Measurements from ENCODE around the gene IL22RA1. TPM values are rescaled to one million over a fixed set of nuclear protein-coding genes. Genes with fewer than 3 reads are reported as not detected.

Gene IL22RA1
- total and polyA plus RNA-seq, 9 of the 15 experiments (the other 6 are each of a cell fraction or from before 2014, with no cell fraction given): not detected

GRCh38 chr1:24149866-24150233, 6.9 kb upstream of the IL22RA1 start (continued):
- TF ChIP-seq POLR2B (IDR thresholded peaks at IDR 0.05; ENCODE audit: low read depth, partially characterized antibody) (no peak), U2AF1 (optimal IDR thresholded peaks at IDR 0.05; ENCODE audit: low read depth, low read length) (no peak), FOXA3 (CRISPR knock-in tag; conservative IDR thresholded peaks at IDR 0.05 in 1 of 2, IDR thresholded peaks at IDR 0.05 in 1 of 2) (no peak), U2AF2 (optimal IDR thresholded peaks at IDR 0.05; ENCODE audit: low read depth, low read length) (no peak), CREB3 (tag; conservative IDR thresholded peaks at IDR 0.05; ENCODE audit: low read depth) (no peak), MECOM (CRISPR knock-in tag; IDR thresholded peaks at IDR 0.05) (no peak), SMAD4 (CRISPR knock-in tag; conservative IDR thresholded peaks at IDR 0.05) (no peak), SUPT5H (IDR thresholded peaks at IDR 0.05) (no peak), TBL1XR1 (IDR thresholded peaks at IDR 0.05; ENCODE audit: low read length in 2 of 2) (0 out of 4 replicates have a peak, but pooled peaks of 1 of the 2 experiments have one; percentile 33), PCBP2 (IDR thresholded peaks at IDR 0.05; ENCODE audit: low read depth, low read length, poor library complexity, severe bottlenecking) (no peak), ZNF316 (IDR thresholded peaks at IDR 0.05) (peak; percentile 36), ZBTB34 (CRISPR knock-in tag; IDR thresholded peaks at IDR 0.05) (no peak), ZNF644 (tag; IDR thresholded peaks at IDR 0.05; ENCODE audit: low read depth) (no peak), SMARCE1 (IDR thresholded peaks at IDR 0.05) (peak; percentile 78; the same call in 1 of the 2 replicates), NFYB (IDR thresholded peaks at IDR 0.05; ENCODE audit: extremely low read depth, insufficient read length) (no peak), MAFF (IDR thresholded peaks at IDR 0.05; ENCODE audit: low read length) (peak; percentile 12; the same call in 1 of the 2 replicates), ARID1B (IDR thresholded peaks at IDR 0.05) (peak; percentile 68), ZNF592 (IDR thresholded peaks at IDR 0.05) (no peak), TAF1 (IDR thresholded peaks at IDR 0.05; ENCODE audit: control insufficient read depth, extremely low read depth, insufficient read depth, low read length, severe bottlenecking) (no peak), ZBTB7A (IDR thresholded peaks at IDR 0.05; ENCODE audit: borderline replicate concordance, control insufficient read depth, low read depth, low read length) (0 out of 2 replicates have a peak, but pooled peaks have one; percentile 18), ZNF717 (CRISPR knock-in tag; IDR thresholded peaks at IDR 0.05) (no peak), NR0B1 (IDR thresholded peaks at IDR 0.05; ENCODE audit: partially characterized antibody) (no peak), NCOA6 (IDR thresholded peaks at IDR 0.05) (no peak)

Measured in K562 (cell line).